A549 (cell line): ENCODE results near the gene OCRL. TPM values are rescaled to one million over a fixed set of nuclear protein-coding genes. Genes with fewer than 3 reads are reported as not detected.

Experiments
- ATAC-seq, 2 experiments: fragments of 200-7000 bp in 1 of 2; fragments of >200 bp in 1 of 2; cut with Nextera tagmentation in 1 of 2; cut with Tn5 transposase in 1 of 2; 3 replicates each; pipeline versions ENCODE4 v1.8.0 to v1.9.1; 2018 to 2020; ENCODE audit warnings: mild to moderate bottlenecking in 1 of 2, moderate library complexity in 1 of 2
- CTCF ChIA-PET: fragments of 300-600 bp; sonication (Branson Sonifier 250); formaldehyde crosslinking; extraction: SDS; loops from one replicate; lab custom pipeline; 2021; ENCODE audit warnings: antibody characterized with exemption, inconsistent platforms; lab: Yijun Ruan, JAX
- POLR2A ChIA-PET: fragments of 350-600 bp; formaldehyde crosslinking; extraction: SDS; loops from one replicate; lab custom pipeline; 2021; ENCODE audit warnings: antibody characterized with exemption, inconsistent platforms; lab: Yijun Ruan, JAX
- DNase-seq, 2 experiments: peaks; one replicate each; pipeline versions ENCODE4 v3.0.0 to v3.0.0-alpha.2; 2011 to 2016; ENCODE audit warnings: low read depth in 1 of 2, low spot score in 1 of 2
- FAIRE-seq: peaks from 2 replicates; lab custom pipeline; 2011; peaks lifted over from hg19 to GRCh38; lab: Jason Lieb, UNC
- H3K27ac ChIP-seq, 2 experiments: fragments of >200 bp; sonication (Bioruptor Twin); formaldehyde crosslinking; 3 replicates each; pipeline ENCODE4 v1.5.1; 2016 to 2017
- H3K4me1 ChIP-seq: fragments of >200 bp; sonication (Bioruptor Twin); formaldehyde crosslinking; 3 replicates; pipeline ENCODE4 v1.6.1; 2016
- H3K4me2 ChIP-seq: fragments of >200 bp; sonication (Bioruptor Twin); formaldehyde crosslinking; 3 replicates; pipeline ENCODE4 v1.6.1; 2016
- H3K4me3 ChIP-seq: fragments of >200 bp; sonication (Bioruptor Twin); formaldehyde crosslinking; 3 replicates; pipeline ENCODE4 v1.5.1; 2016
- H3K9me3 ChIP-seq: fragments of >200 bp; sonication (Bioruptor Twin); formaldehyde crosslinking; 3 replicates; pipeline ENCODE4 v1.6.1; 2016
- BCL3 ChIP-seq: fragments of >200 bp; sonication (Bioruptor Twin); formaldehyde crosslinking; IDR thresholded peaks from 3 replicates; pipeline ENCODE4 v1.6.1; 2016
- CEBPB ChIP-seq, 2 experiments: fragments of >200 bp in 1 of 2; sonication (Bioruptor Twin) in 1 of 2; formaldehyde crosslinking in 1 of 2; IDR thresholded peaks; 2 replicates each; pipeline ENCODE4 v1.6.1; 2012 to 2016
- EHMT2 ChIP-seq: fragments of 200-600 bp; sonication (generic); IDR thresholded peaks from 2 replicates; pipeline ENCODE4 v1.6.1; 2016; ENCODE audit warnings: antibody characterized with exemption, low read depth, mild to moderate bottlenecking, moderate library complexity
- FOSL2 ChIP-seq, 2 experiments: fragments of 450-650 bp in 1 of 2; fragments of >200 bp in 1 of 2; sonication (Bioruptor Twin) in 1 of 2; formaldehyde crosslinking; IDR thresholded peaks; 2 replicates each; pipeline versions ENCODE4 v1.5.0 to v1.6.1; 2016 to 2020; ENCODE audit warnings: mild to moderate bottlenecking in 1 of 2, moderate library complexity in 1 of 2
- HDAC2 ChIP-seq: fragments of 200-600 bp; sonication (generic); IDR thresholded peaks from 2 replicates; pipeline ENCODE4 v1.6.1; 2016
- HEYL ChIP-seq: fragments of 250-450 bp; sonication (Bioruptor Pico); IDR thresholded peaks from 2 replicates; pipeline ENCODE4 v1.8.0; 2021; ENCODE audit warnings: mild to moderate bottlenecking, moderate library complexity
- HOXA7 ChIP-seq: fragments of 250-450 bp; sonication (Bioruptor Pico); IDR thresholded peaks from 2 replicates; pipeline ENCODE4 v1.5.0; 2020; ENCODE audit warnings: mild to moderate bottlenecking, moderate library complexity
- HOXB13 ChIP-seq: fragments of 250-450 bp; sonication (Bioruptor Pico); IDR thresholded peaks from 2 replicates; pipeline ENCODE4 v1.5.0; 2020; ENCODE audit warnings: low read depth, mild to moderate bottlenecking, moderate library complexity
- JUNB ChIP-seq: fragments of >200 bp; sonication (Bioruptor Twin); formaldehyde crosslinking; IDR thresholded peaks from 2 replicates; pipeline ENCODE4 v1.6.1; 2016
- KDM1A ChIP-seq: fragments of 200-600 bp; sonication (generic); IDR thresholded peaks from 2 replicates; pipeline ENCODE4 v1.6.1; 2016; ENCODE audit warnings: low read depth, mild to moderate bottlenecking
- KDM5A ChIP-seq: fragments of 200-600 bp; sonication (generic); IDR thresholded peaks from 2 replicates; pipeline ENCODE4 v1.6.1; 2016; ENCODE audit warnings: antibody characterized with exemption, mild to moderate bottlenecking
- MAFK ChIP-seq: fragments of 450-650 bp; IDR thresholded peaks from 2 replicates; pipeline ENCODE4 v1.6.1; 2014; ENCODE audit not compliant: partially characterized antibody
- MYC ChIP-seq: IDR thresholded peaks from 2 replicates; pipeline ENCODE4 v1.6.1; 2012; ENCODE audit warnings: mild to moderate bottlenecking, inconsistent platforms, low read length, improper control_type of control experiment, borderline replicate concordance
- NPAS2 ChIP-seq: fragments of 250-450 bp; sonication (Bioruptor Pico); IDR thresholded peaks from 2 replicates; pipeline ENCODE4 v1.8.0; 2022; ENCODE audit warnings: mild to moderate bottlenecking, moderate library complexity, borderline replicate concordance
- NR3C1 ChIP-seq: fragments of >200 bp; sonication (Bioruptor Twin); formaldehyde crosslinking; IDR thresholded peaks from 3 replicates; pipeline ENCODE4 v1.6.1; 2017
- POLR2A ChIP-seq: IDR thresholded peaks from 2 replicates; pipeline ENCODE4 v1.6.1; 2012; ENCODE audit warnings: mild to moderate bottlenecking, low read length
- RAD21 ChIP-seq, 2 experiments: fragments of >200 bp in 1 of 2; sonication (Bioruptor Twin) in 1 of 2; formaldehyde crosslinking in 1 of 2; IDR thresholded peaks in 1 of 2; conservative IDR thresholded peaks in 1 of 2; 2 replicates in 1 of 2; 3 replicates in 1 of 2; pipeline ENCODE4 v1.6.1; 2012 to 2018; ENCODE audit warnings: inconsistent platforms in 1 of 2
- RARB ChIP-seq: fragments of 250-450 bp; sonication (Bioruptor Pico); IDR thresholded peaks from 2 replicates; pipeline ENCODE4 v1.8.0; 2021; ENCODE audit warnings: mild to moderate bottlenecking, moderate library complexity
- RNF2 ChIP-seq: fragments of 200-600 bp; sonication (generic); IDR thresholded peaks from 2 replicates; pipeline ENCODE4 v1.6.1; 2016; ENCODE audit warnings: low read depth, mild to moderate bottlenecking, antibody characterized with exemption, moderate library complexity, borderline replicate concordance
- ZFP36 ChIP-seq: fragments of 450-650 bp; IDR thresholded peaks from 2 replicates; pipeline ENCODE4 v1.6.1; 2014; ENCODE audit warnings: borderline replicate concordance; ENCODE audit not compliant: partially characterized antibody
- WGBS: methylation state at CpG from one replicate; pipeline ENCODE4 v1.1.6; 2017; ENCODE audit errors: missing lambda C conversion rate; 5-methylcytosine and 5-hydroxymethylcytosine counted together
- polyA plus RNA-seq, 4 experiments: library from polyadenylated mRNA; depleted of rRNA in 3 of 4; stranded (reverse); fragments of >200 nt; fragmentation: RNase III in 1 of 4; extraction: RNeasy Plus Mini Kit Qiagen cat#74134 plus additional on column Dnase treatment in 1 of 4; gene quantifications; 2 replicates in 3 of 4; 3 replicates in 1 of 4; pipeline ENCODE4 v1.2.3, GENCODE V29; 2011 to 2017
- TF ChIP-seq, protein P1 (sequence below): fragments of >200 bp; sonication (Bioruptor Twin); formaldehyde crosslinking; IDR thresholded peaks from 3 replicates; pipeline ENCODE4 v1.5.1; 2016

The OCRL gene
- polyA plus RNA-seq, 2 of the 4 experiments (the other 2 are of a cell fraction): 22.4 to 49.0 TPM

- ATAC-seq: no peak
- ChIA-PET CTCF (no interaction called here), POLR2A (no interaction called here)
- Histone ChIP-seq H3K4me2 (peak overlapping the region; percentile 92), H3K9me3 (no peaks in the 10 kb centered on the region), H3K4me3 (no peak overlapping the region), H3K4me1 (peaks cover 30% of the 10 kb centered on the region; the same call in 2 of the 3 replicates), H3K27ac (peak overlapping the region in 1 of 2 experiments; percentile 99; a peak in 4 of 6 replicates)
- FAIRE-seq: no peak
- DNase-seq: no peak
- WGBS: 66% methylated on average over 3 of the region's 3 CpGs
- TF ChIP-seq HDAC2 (peak; percentile 57; the same call in 1 of the 2 replicates), KDM1A (0 out of 2 replicates have a peak, but pooled peaks have one; percentile 19), HOXA7 (CRISPR knock-in tag) (no peak)
Measured at GRCh38 chrX:129524250-129524850, 15.7 kb upstream of the OCRL start.

- peaks cover 28% of the 10 kb centered on the region; the same call in 2 of the 3 replicates for H3K4me1 ChIP-seq
- peak overlapping the region; percentile 50 for H3K4me2 ChIP-seq
- FAIRE-seq (no peak), DNase-seq (peak in 1 of 2 experiments; percentile 51), ATAC-seq (no peak)
- ChIA-PET POLR2A (no interaction called here), CTCF (no interaction called here)
- no peak overlapping the region; a peak in 1 of 6 replicates for H3K27ac ChIP-seq
- no peak overlapping the region for H3K4me3 ChIP-seq
- no peaks in the 10 kb centered on the region for H3K9me3 ChIP-seq
- WGBS: 10% methylated on average over 4 of the region's 4 CpGs
- TF ChIP-seq, protein P1, sequence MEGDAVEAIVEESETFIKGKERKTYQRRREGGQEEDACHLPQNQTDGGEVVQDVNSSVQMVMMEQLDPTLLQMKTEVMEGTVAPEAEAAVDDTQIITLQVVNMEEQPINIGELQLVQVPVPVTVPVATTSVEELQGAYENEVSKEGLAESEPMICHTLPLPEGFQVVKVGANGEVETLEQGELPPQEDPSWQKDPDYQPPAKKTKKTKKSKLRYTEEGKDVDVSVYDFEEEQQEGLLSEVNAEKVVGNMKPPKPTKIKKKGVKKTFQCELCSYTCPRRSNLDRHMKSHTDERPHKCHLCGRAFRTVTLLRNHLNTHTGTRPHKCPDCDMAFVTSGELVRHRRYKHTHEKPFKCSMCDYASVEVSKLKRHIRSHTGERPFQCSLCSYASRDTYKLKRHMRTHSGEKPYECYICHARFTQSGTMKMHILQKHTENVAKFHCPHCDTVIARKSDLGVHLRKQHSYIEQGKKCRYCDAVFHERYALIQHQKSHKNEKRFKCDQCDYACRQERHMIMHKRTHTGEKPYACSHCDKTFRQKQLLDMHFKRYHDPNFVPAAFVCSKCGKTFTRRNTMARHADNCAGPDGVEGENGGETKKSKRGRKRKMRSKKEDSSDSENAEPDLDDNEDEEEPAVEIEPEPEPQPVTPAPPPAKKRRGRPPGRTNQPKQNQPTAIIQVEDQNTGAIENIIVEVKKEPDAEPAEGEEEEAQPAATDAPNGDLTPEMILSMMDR: no peak
- TF ChIP-seq NR3C1 (no peak), JUNB (no peak), EHMT2 (no peak), BCL3 (no peak), ZFP36 (no peak), FOSL2 (IDR thresholded peaks at IDR 0.05) (no peak), FOSL2 (CRISPR knock-in tag; IDR thresholded peaks at IDR 0.05) (no peak), HEYL (CRISPR knock-in tag) (no peak), MAFK (no peak), RNF2 (no peak), MYC (no peak), POLR2A (no peak), RAD21 (conservative IDR thresholded peaks at IDR 0.05 in 1 of 2, IDR thresholded peaks at IDR 0.05 in 1 of 2) (no peak), HOXB13 (CRISPR knock-in tag) (no peak), RARB (CRISPR knock-in tag) (no peak), KDM5A (no peak), NPAS2 (CRISPR knock-in tag) (no peak)
Measured at GRCh38 chrX:129525162-129525561, 14.9 kb upstream of the OCRL start.

- ChIA-PET POLR2A (no interaction called here), CTCF (no interaction called here)
- no peak for DNase-seq
- 78% methylated on average over 3 of the region's 3 CpGs for WGBS
- no peaks in the 10 kb centered on the region for H3K9me3 ChIP-seq
- ATAC-seq: no peak
- no peak for FAIRE-seq
- peaks cover 22% of the 10 kb centered on the region; the same call in 2 of the 3 replicates for H3K4me1 ChIP-seq
- H3K4me2 ChIP-seq: no peak overlapping the region
- H3K4me3 ChIP-seq: no peak overlapping the region
- no peak overlapping the region; a peak in 1 of 6 replicates for H3K27ac ChIP-seq
- no peak for TF ChIP-seq CEBPB (IDR thresholded peaks at IDR 0.05)
Measured at GRCh38 chrX:129525896-129526295, 14.2 kb upstream of the OCRL start.
